GM19193 (cell line): Measurements from ENCODE around the gene DDR2.

Experiments
- POLR2A ChIP-seq: IDR thresholded peaks from 4 replicates; pipeline ENCODE4 v1.6.1; 2011; ENCODE audit not compliant: insufficient read depth, insufficient read length; ENCODE audit errors: extremely low read depth

The DDR2 gene

GRCh38 chr1:162822391-162823200 is 190.3 kb downstream of the DDR2 start:
- TF ChIP-seq POLR2A: no peak

GRCh38 chr1:162823231-162823630 is 191.0 kb downstream of the DDR2 start:
- TF ChIP-seq POLR2A: no peak

- no peak for TF ChIP-seq POLR2A
Observed at GRCh38 chr1:162823771-162824525, 191.7 kb downstream of the DDR2 start.

GRCh38 chr1:162829268-162829667 is 197.0 kb downstream of the DDR2 start:
- TF ChIP-seq POLR2A: no peak

- TF ChIP-seq POLR2A: no peak
Observed at GRCh38 chr1:162832470-162832869, 200.2 kb downstream of the DDR2 start.

- no peak for TF ChIP-seq POLR2A
Observed at GRCh38 chr1:162835157-162835899, 203.1 kb downstream of the DDR2 start.
